Measurements from ENCODE around the gene TTN.

DNA sequence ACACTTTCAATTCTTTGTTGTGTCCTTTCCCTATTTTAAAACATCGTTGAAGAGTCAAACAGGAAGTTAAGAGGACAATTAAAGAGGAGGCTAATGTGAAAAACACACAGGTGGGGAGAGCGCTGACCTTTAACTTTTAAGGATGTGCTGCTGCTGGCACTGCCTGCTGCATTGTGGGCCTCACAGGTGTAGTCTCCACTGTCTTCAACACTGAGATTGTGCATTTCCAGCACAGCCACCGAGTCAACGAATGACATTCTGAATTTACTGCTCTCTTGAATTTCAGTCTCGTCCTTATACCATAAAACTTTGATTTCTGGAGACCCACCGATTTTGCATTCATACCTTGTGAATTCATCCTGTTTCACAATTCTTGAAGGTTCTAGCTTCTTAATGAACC lies 91.9 kb downstream of the TTN start:
- TF ChIP-seq MAFK (IDR thresholded peaks at IDR 0.05; ENCODE audit: low read depth, low read length) (no peak), RFX5 (IDR thresholded peaks at IDR 0.05; ENCODE audit: low read depth, low read length) (no peak)
- TF ChIP-seq, protein P1, sequence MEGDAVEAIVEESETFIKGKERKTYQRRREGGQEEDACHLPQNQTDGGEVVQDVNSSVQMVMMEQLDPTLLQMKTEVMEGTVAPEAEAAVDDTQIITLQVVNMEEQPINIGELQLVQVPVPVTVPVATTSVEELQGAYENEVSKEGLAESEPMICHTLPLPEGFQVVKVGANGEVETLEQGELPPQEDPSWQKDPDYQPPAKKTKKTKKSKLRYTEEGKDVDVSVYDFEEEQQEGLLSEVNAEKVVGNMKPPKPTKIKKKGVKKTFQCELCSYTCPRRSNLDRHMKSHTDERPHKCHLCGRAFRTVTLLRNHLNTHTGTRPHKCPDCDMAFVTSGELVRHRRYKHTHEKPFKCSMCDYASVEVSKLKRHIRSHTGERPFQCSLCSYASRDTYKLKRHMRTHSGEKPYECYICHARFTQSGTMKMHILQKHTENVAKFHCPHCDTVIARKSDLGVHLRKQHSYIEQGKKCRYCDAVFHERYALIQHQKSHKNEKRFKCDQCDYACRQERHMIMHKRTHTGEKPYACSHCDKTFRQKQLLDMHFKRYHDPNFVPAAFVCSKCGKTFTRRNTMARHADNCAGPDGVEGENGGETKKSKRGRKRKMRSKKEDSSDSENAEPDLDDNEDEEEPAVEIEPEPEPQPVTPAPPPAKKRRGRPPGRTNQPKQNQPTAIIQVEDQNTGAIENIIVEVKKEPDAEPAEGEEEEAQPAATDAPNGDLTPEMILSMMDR (conservative IDR thresholded peaks at IDR 0.05; ENCODE audit: low read depth, low read length) = no peak

Measured in IMR-90 (cell line).